ENCODE results near the gene LDB2. TPM values are rescaled to one million over a fixed set of nuclear protein-coding genes. Genes with fewer than 3 reads are reported as not detected.

LDB2 gene
- total RNA-seq, 2 experiments from 2014 or later: not detected

DNA sequence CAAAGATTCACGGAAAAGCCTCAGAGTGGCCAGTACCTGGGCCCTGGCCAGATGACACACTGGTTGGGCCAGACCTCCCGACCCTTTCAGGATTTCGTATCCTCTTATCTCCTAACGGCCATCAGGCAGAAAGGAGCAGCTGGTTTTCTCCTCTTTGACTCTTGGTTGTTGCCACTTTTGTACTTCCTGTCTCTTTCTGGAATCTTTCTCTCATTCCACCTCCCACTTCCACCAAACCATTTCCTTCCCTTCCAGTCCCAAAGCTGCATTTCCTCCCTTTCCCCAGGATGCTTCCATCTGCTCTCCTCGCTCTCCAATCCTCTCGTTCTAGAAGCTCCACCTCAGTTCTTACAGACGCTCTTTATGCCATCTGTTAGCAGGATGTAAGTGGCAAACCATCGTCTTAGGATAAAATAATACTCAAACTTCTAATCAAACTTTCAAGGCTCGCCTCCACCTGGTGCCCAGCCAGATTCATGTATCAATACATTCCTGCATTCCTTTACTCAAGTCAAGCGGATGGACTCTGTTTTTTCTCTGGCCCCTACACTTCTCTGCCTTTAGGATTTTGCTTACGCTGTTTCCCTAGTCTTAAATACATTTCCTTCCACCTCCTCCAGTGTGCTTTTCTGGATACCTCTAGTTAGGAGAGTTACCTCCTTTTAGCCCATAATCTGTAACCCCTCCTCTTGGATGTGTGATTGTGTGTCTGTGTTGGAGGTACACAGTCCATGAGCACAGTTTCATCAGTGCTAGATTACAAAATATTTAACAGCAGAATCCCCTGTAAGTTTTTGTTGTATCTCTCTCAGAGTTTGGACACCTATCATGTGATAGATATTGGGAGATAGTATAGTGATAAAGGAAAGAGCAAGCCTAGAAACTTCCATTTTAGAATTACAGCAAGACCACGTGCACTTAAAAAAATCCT is 70.4 kb downstream of the LDB2 start:
- Mint-ChIP-seq H3K36me3 (no peaks in the 10 kb centered on the region), H3K4me1 (ENCODE audit: low read depth) (no peaks in the 10 kb centered on the region), H3K9me3 (no peaks in the 10 kb centered on the region), H3K27me3 (no peaks in the 10 kb centered on the region), H3K4me3 (no peak overlapping the region), H3K27ac (no peak overlapping the region)
- ChIA-PET CTCF (no interaction called here), POLR2A (no interaction called here)
- DNase-seq: no peak
- intact Hi-C loops (cut with micrococcal nuclease): no loop called here

DNA sequence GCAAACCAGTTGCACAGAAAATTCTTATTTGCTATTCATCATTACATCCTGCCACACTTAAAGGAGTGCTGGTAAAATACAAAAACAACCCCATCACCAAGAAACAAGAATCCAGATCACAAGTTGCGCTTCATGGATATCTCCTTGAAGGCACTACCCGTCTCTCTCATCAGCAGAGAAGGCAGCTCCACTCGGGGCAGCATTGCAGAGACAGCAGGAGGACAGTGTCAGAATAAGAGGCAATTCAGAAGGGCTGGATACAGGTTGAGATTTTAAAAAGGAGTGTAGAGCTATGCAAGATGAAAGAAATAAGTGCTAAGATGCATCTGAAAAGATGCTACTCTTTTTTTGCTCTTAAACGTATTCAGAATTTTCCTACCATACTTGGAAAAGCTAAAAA is 71.4 kb downstream of the LDB2 start:
- no peak overlapping the region for H3K4me3 Mint-ChIP-seq
- CTCF ChIA-PET: no interaction called here
- intact Hi-C loops (cut with micrococcal nuclease): no loop called here
- H3K4me1 Mint-ChIP-seq (ENCODE audit: low read depth): no peaks in the 10 kb centered on the region
- no peaks in the 10 kb centered on the region for H3K36me3 Mint-ChIP-seq
- POLR2A ChIA-PET: interaction anchor here (0.6 kb wide), 1 partner anchor 23 kb away, joined by 3 read pairs; no protein-coding TSS in a partner anchor
- no peak overlapping the region for H3K27ac Mint-ChIP-seq
- no peaks in the 10 kb centered on the region for H3K9me3 Mint-ChIP-seq
- DNase-seq: no peak
- H3K27me3 Mint-ChIP-seq: no peaks in the 10 kb centered on the region

DNA sequence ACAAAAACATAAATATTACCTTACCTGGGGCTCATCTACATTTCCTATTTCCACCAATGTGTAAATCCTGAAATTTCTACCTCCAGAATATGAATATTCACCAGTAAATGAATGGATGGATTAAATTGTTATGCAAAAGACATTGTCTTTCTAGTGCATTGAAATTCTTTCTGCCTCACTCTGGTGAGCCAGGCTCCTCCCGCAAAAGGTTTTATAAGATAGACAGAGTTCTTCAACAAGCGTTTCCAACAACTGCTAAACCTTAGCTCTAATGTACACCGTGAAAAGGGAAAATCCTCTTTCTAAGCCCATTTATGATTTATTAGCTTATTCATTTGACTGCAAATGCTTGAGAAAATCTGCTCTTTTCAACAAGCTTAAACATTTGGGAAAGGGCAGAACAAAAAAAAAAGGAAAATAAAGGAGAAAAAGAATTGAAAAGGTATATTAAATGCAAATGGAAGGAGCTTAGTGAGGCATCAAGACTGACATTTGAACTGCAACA is 72.0 kb downstream of the LDB2 start:
- no peaks in the 10 kb centered on the region for H3K9me3 Mint-ChIP-seq
- CTCF ChIA-PET: no interaction called here

DNA sequence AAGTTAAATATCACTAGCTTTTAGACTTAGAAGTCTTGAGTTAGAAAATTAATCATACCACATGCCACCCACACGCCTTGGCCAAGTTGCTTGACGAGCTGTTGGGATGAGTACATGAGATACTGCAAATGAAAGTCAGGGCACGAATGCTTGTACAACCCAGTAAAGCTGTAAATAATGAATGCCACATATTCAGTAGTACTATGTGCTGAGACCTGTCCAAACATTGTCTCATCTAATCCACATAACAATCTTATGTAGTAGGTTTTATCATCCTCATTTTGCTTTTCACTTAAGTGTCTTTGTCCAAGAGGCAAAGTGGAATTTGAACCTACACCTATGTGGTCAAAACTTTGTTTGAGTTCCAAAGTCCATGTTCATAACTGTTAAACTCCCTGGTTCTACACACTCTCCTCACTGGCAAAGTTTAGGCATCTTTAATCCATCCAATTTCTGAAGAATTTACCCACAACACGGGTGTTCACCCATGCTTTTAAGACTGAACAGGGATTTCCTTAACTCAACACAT is 74.1 kb downstream of the LDB2 start:
- no peak overlapping the region for H3K4me3 Mint-ChIP-seq
- H3K9me3 Mint-ChIP-seq: no peaks in the 10 kb centered on the region
- H3K27me3 Mint-ChIP-seq: no peaks in the 10 kb centered on the region
- no peak for DNase-seq
- H3K27ac Mint-ChIP-seq: no peak overlapping the region
- H3K36me3 Mint-ChIP-seq: no peaks in the 10 kb centered on the region
- CTCF ChIA-PET: no interaction called here
- H3K4me1 Mint-ChIP-seq (ENCODE audit: low read depth): no peaks in the 10 kb centered on the region
- intact Hi-C loops (cut with micrococcal nuclease): no loop called here
- POLR2A ChIA-PET: no interaction called here

More for the DNA sequence above, 72.0 kb downstream of the LDB2 start:
- intact Hi-C loops (cut with micrococcal nuclease): no loop called here
- POLR2A ChIA-PET: interaction anchor here (0.6 kb wide), 1 partner anchor 24 kb away, joined by 3 read pairs; no protein-coding TSS in a partner anchor
- Mint-ChIP-seq H3K27me3 (no peaks in the 10 kb centered on the region), H3K27ac (no peak overlapping the region), H3K4me1 (ENCODE audit: low read depth) (no peaks in the 10 kb centered on the region), H3K4me3 (no peak overlapping the region), H3K36me3 (no peaks in the 10 kb centered on the region)
- DNase-seq: no peak

DNA sequence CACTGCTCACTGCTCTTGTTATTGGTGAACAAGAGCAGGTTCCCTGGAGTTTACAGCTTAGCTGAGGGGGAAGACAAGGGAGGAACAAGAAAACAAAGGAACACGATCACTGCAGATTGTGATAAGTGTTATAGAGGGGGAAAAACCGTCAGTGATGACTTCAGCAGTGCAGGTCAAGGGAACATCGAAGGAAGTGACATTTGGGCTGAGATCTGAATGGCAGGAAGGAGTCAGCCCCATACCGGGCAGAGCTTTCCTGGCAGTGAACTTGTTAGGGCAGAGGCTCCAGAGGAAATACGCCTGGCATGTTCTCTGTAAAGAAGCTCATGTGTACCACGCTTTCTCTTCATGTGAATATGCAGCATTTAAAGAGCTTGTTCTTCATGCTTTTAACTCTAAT is 78.1 kb downstream of the LDB2 start:
- Mint-ChIP-seq H3K9me3 (no peaks in the 10 kb centered on the region), H3K27ac (no peak overlapping the region), H3K27me3 (peaks cover 4% of the 10 kb centered on the region), H3K4me3 (no peak overlapping the region), H3K36me3 (no peaks in the 10 kb centered on the region), H3K4me1 (ENCODE audit: low read depth) (no peaks in the 10 kb centered on the region)
- POLR2A ChIA-PET: no interaction called here
- no peak for DNase-seq
- intact Hi-C loops (cut with micrococcal nuclease): no loop called here
- CTCF ChIA-PET: interaction anchor here (0.6 kb wide), 1 partner anchor 13 kb away, joined by 4 read pairs; no protein-coding TSS in a partner anchor

DNA sequence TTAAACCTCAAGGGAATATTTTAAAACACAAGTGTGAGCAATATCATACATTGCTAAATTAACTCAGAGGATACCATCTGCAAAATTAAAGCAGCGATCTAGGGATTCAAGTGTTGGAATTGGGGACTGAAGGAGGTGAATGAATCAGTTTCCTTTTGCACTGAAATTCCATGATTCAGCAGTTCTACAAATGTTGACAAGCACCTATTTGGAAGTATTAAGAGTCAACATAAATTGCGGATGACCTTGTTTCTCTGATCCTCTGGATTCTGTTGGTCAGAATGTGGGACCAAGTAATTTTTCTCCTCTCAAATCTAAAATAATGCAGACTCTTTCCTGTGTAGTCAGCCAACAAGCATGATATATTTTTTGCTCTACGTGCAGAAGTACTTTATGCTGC is 78.8 kb downstream of the LDB2 start:
- Mint-ChIP-seq H3K27ac (no peak overlapping the region), H3K4me1 (ENCODE audit: low read depth) (no peaks in the 10 kb centered on the region), H3K9me3 (no peaks in the 10 kb centered on the region), H3K36me3 (no peaks in the 10 kb centered on the region), H3K4me3 (no peak overlapping the region), H3K27me3 (peaks cover 4% of the 10 kb centered on the region)
- CTCF ChIA-PET: no interaction called here
- intact Hi-C loops (cut with micrococcal nuclease): no loop called here
- POLR2A ChIA-PET: no interaction called here
- DNase-seq: no peak

DNA sequence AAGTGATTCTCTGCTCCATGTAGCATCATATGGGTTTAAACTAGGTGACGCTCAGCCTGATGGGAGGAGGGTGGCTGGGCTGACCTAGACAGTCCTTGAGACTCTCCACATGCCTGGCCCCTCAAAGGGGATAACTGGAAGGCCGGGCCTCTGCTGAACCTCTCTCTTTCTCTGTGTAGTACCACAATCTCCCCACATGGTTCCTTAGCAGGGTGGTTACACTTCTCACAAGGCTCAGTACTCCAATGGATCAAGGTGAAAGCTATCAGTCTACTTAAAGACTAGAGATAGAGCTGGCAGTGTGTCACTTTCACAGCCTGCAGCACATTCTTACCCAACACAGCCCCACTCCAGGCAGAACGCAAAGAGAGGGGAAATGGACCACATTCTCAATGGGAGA is 80.4 kb downstream of the LDB2 start:
- H3K27me3 Mint-ChIP-seq: peaks cover 4% of the 10 kb centered on the region
- no peak overlapping the region for H3K27ac Mint-ChIP-seq
- ChIA-PET POLR2A (no interaction called here), CTCF (no interaction called here)
- no peaks in the 10 kb centered on the region for H3K9me3 Mint-ChIP-seq
- no peaks in the 10 kb centered on the region for H3K4me1 Mint-ChIP-seq (ENCODE audit: low read depth)
- no peak for DNase-seq
- intact Hi-C loops (cut with micrococcal nuclease): no loop called here
- no peaks in the 10 kb centered on the region for H3K36me3 Mint-ChIP-seq
- H3K4me3 Mint-ChIP-seq: no peak overlapping the region

DNA sequence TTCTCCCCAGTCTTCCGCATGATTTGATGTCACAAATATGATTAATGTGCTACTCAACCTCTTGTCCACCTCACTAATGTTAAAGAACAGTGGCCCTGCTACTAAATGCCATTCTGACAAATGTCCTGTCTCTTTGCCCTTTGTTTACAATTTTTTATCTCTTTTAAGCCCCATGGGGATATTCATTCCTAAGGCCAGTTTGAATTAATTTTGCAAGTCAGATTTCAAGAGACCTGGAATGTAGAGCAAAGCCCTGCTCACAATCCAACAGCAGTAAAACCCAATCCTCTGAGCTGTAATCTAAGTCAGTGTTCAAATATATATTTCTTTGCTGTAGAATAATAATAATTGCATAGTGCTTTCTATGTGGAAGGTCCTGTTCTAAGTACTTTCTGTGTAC is 81.2 kb downstream of the LDB2 start:
- intact Hi-C loops (cut with micrococcal nuclease): no loop called here
- no peaks in the 10 kb centered on the region for H3K4me1 Mint-ChIP-seq (ENCODE audit: low read depth)
- no peaks in the 10 kb centered on the region for H3K36me3 Mint-ChIP-seq
- no peak overlapping the region for H3K27ac Mint-ChIP-seq
- DNase-seq: no peak
- ChIA-PET POLR2A (no interaction called here), CTCF (no interaction called here)
- no peaks in the 10 kb centered on the region for H3K9me3 Mint-ChIP-seq
- peaks cover 4% of the 10 kb centered on the region for H3K27me3 Mint-ChIP-seq
- H3K4me3 Mint-ChIP-seq: no peak overlapping the region

DNA sequence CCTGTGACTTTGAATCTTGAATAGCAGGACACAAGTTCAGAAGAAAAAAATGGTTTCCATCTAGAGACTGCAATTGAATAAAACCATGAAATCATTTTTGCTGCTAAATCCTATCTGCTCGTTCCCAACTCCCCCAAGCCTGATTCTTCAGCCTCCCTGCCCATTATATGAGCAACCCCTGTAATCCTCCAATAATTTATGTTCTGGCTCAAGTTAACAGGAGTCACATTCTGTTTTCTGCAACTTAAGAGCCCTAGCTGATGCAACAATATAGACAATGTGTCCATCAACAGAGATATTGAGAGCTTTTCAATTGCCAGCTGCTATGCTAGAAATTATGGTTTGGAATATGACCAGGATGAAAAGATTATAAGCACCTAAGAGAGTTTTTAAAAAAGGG is 84.1 kb downstream of the LDB2 start:
- POLR2A ChIA-PET: no interaction called here
- CTCF ChIA-PET: no interaction called here
- peaks cover 3% of the 10 kb centered on the region for H3K9me3 Mint-ChIP-seq

DNA sequence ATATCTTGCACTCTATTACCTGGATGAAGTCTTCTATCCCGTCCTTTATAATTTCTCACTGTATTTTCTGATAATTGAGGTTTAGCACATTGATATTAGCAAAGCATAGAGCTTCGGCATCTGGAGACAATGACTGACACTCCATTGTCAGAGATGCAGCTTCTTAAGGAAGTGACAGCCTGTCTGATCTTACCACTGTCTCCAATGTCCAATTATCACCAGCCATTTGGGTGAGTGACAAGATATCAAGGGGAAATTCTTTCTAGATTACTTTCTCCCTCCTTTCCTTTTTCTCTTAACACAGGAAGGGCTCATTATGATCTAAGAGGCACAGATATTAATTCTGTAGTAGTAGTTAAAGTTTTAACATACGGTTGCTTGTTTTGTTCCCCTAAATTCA is 86.4 kb downstream of the LDB2 start:
- intact Hi-C loops (cut with micrococcal nuclease): no loop called here
- Mint-ChIP-seq H3K4me3 (no peak overlapping the region), H3K9me3 (peaks cover 7% of the 10 kb centered on the region), H3K4me1 (ENCODE audit: low read depth) (no peaks in the 10 kb centered on the region), H3K36me3 (no peaks in the 10 kb centered on the region), H3K27me3 (no peaks in the 10 kb centered on the region), H3K27ac (no peak overlapping the region)
- ChIA-PET POLR2A (no interaction called here), CTCF (no interaction called here)
- DNase-seq: no peak

More for the DNA sequence above, 84.1 kb downstream of the LDB2 start:
- no peaks in the 10 kb centered on the region for H3K36me3 Mint-ChIP-seq
- H3K27me3 Mint-ChIP-seq: peaks cover 4% of the 10 kb centered on the region
- no peak overlapping the region for H3K27ac Mint-ChIP-seq
- no peak overlapping the region for H3K4me3 Mint-ChIP-seq
- no peak for DNase-seq
- intact Hi-C loops (cut with micrococcal nuclease): no loop called here
- no peaks in the 10 kb centered on the region for H3K4me1 Mint-ChIP-seq (ENCODE audit: low read depth)

DNA sequence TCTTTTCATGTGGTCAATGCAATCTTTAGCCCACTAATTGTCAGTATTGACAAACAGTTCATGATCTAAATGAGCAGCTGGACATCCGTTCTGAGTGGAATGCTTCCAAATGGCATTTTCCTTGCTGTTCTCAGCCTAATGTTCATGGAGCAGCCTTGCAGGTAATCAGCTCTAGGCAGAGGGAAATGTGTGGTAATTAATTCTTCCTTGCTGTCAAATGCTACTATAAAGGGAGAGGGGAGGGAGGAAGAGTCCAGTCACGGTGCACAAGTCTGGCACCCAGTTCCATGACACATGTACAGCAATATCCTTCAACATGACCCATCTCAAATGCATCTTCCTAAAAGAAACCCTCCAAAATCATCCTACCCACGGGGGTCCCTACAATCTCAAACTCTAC is 88.5 kb downstream of the LDB2 start:
- Mint-ChIP-seq H3K27ac (no peak overlapping the region), H3K36me3 (no peaks in the 10 kb centered on the region), H3K9me3 (peaks cover 7% of the 10 kb centered on the region), H3K4me3 (no peak overlapping the region), H3K27me3 (no peaks in the 10 kb centered on the region), H3K4me1 (ENCODE audit: low read depth) (no peaks in the 10 kb centered on the region)
- ChIA-PET CTCF (interaction anchor here (0.6 kb wide), 1 partner anchor 476 kb away, joined by 3 read pairs; no protein-coding TSS in a partner anchor), POLR2A (no interaction called here)
- DNase-seq: no peak
- intact Hi-C loops (cut with micrococcal nuclease): no loop called here

DNA sequence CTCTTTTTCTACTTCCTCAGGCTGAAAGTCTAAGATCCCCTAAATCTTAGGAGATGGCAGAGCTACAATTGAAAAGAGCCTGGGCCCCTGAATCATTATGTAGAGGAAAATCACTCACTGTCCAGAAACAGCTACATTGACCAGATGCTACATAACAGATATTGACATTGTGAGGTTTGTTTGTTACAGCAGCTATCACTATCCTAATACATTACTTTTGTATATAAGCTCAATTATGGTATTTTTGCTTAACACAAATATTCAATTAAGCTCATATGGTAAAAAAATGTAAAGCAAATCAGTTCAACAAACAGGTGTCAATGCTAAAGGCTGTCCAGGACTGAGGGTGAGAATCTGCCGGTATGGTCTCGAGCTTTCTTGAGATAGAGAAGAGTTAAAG is 89.4 kb downstream of the LDB2 start:
- ChIA-PET POLR2A (no interaction called here), CTCF (interaction anchor here (1.3 kb wide), 1 partner anchor 663 kb away, joined by 5 read pairs; no protein-coding TSS in a partner anchor)
- DNase-seq: no peak
- Mint-ChIP-seq H3K27me3 (no peaks in the 10 kb centered on the region), H3K9me3 (peaks cover 7% of the 10 kb centered on the region), H3K4me3 (no peak overlapping the region), H3K4me1 (ENCODE audit: low read depth) (no peaks in the 10 kb centered on the region), H3K36me3 (no peaks in the 10 kb centered on the region), H3K27ac (no peak overlapping the region)
- intact Hi-C loops (cut with micrococcal nuclease): no loop called here

DNA sequence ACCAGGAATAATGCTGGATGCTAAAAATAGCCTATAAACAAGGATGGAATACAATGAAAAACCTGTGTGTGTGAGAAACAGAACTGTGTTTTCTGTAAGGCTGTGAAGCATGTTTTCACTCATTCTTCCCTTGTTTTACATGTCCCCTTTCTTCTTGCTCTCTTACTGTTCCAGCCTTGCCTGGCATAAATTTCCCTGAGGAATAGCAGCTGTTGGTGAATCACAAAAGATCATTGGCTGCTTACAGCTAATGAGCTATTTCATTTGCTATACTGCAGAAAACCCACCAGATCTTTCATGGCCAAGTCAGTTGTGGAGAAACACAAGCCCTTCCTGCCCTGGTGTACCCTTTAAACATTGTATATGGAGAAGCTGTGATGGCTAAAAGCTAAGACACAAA is 91.1 kb downstream of the LDB2 start:
- DNase-seq: no peak
- POLR2A ChIA-PET: no interaction called here
- intact Hi-C loops (cut with micrococcal nuclease): no loop called here
- Mint-ChIP-seq H3K36me3 (no peaks in the 10 kb centered on the region), H3K27me3 (no peaks in the 10 kb centered on the region), H3K9me3 (peaks cover 7% of the 10 kb centered on the region), H3K4me1 (ENCODE audit: low read depth) (no peaks in the 10 kb centered on the region), H3K27ac (no peak overlapping the region), H3K4me3 (no peak overlapping the region)
- CTCF ChIA-PET: no interaction called here

All from activated CD4-positive, alpha-beta memory T cell treated with anti-CD3 and anti-CD28 coated beads for 36 hours (primary cell).